Suprapubic skin (tissue), 4 donors: ENCODE results near the gene STOM. TPM values are rescaled to one million over a fixed set of nuclear protein-coding genes. Genes with fewer than 3 reads are reported as not detected.
"Not testable (repeated sequence)": the region's sequence is repeated elsewhere in the genome, so short reads cannot be mapped to it uniquely, and the experiment has no call there.

Source experiments
- DNase-seq, 2 donors: peaks; one replicate each; pipeline ENCODE4 v3.0.0-alpha.2; 2019; ENCODE audit warnings: low spot score in 2 of 2
- H3K27ac ChIP-seq: fragments of 200-600 bp; sonication (generic); one replicate; pipeline ENCODE4 v1.5.1; 2019
- H3K27me3 ChIP-seq: fragments of 200-600 bp; sonication (generic); one replicate; pipeline ENCODE4 v1.5.1; 2019
- H3K36me3 ChIP-seq: fragments of 200-600 bp; sonication (generic); one replicate; pipeline ENCODE4 v1.5.1; 2019
- H3K4me1 ChIP-seq: fragments of 200-600 bp; sonication (generic); one replicate; pipeline ENCODE4 v1.5.1; 2019
- H3K4me3 ChIP-seq: fragments of 200-600 bp; sonication (generic); one replicate; pipeline ENCODE4 v1.5.1; 2019; ENCODE audit warnings: mild to moderate bottlenecking
- H3K9me3 ChIP-seq: fragments of 200-600 bp; sonication (generic); one replicate; pipeline ENCODE4 v1.5.1; 2019
- EP300 ChIP-seq: sonication (generic); formaldehyde crosslinking; IDR thresholded peaks from one replicate; pipeline ENCODE4 v1.6.1; 2017; ENCODE audit warnings: antibody characterized with exemption
- POLR2A ChIP-seq, 2 donors: fragments of 450-650 bp; IDR thresholded peaks; one replicate each; pipeline ENCODE4 v1.6.1; 2017; ENCODE audit warnings: antibody characterized with exemption in 2 of 2, mild to moderate bottlenecking in 2 of 2, moderate library complexity in 2 of 2
- POLR2AphosphoS5 ChIP-seq, 3 donors: sonication (generic); formaldehyde crosslinking; IDR thresholded peaks; one replicate each; pipeline ENCODE4 v1.6.1; 2017; ENCODE audit warnings: antibody characterized with exemption in 3 of 3
- WGBS: methylation state at CpG from one replicate; pipeline ENCODE4 v1.1.5; 2018; 5-methylcytosine and 5-hydroxymethylcytosine counted together
- total RNA-seq, 4 donors: library from RNA; depleted of rRNA; stranded (reverse); fragments of >200 nt; gene quantifications; one replicate each; pipeline ENCODE4 v1.1.0, GENCODE V29; 2016
- TF ChIP-seq, protein P1 (sequence below), 2 donors: fragments of 200-600 bp in 1 of 2; fragments of 450-650 bp in 1 of 2; sonication (generic) in 1 of 2; IDR thresholded peaks; one replicate each; pipeline ENCODE4 v1.5.1; 2016 to 2019; ENCODE audit warnings: antibody characterized with exemption in 2 of 2, mild to moderate bottlenecking in 1 of 2, moderate library complexity in 1 of 2

Gene STOM
- total RNA-seq, 4 donors from 2014 or later: 166 to 238 (median 185) TPM

DNA sequence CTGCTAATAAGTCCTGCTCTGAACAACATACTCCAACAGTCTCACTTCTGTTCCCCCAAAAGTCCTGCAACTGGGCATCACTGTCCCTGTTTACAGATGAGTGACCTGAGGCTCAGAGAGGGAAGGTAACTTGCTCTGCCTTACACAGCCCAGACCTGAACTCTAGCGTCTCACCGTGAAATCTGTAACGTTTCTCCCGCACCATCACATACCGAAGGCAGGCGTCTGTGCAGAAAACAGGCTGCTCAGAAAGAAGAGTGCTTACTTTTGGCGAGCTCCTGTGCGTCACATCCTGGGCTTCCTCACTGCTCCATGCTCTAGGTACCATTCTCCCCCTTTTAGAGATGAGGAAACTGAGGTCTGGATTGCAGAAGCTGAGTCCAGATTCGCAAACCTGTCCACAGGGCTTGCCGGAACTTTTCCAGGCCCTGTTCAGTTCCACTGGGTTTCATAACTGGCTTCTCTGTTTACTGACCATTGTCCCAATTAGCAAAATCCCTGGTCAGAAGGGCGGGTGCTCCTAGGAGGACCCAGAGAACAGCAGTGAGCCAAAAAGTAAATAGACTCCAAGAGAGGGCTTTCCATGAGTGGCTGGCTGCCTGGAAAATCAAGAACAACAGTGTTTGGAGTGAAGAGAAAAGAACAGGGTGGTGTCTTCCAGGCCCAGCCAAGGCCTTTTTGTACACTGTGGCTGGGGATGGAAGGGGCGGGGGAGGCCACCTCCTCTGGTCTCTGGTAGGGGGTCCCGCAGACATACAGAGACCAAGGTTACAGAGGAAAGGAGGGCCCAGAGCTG, 75.0 kb downstream of the STOM start:
- WGBS: 73% methylated on average over 13 of the region's 13 CpGs
- no peak overlapping the region for H3K4me3 ChIP-seq
- H3K27ac ChIP-seq: peak overlapping the region; percentile 81
- H3K36me3 ChIP-seq: no peaks in the 10 kb centered on the region
- no peaks in the 10 kb centered on the region for H3K27me3 ChIP-seq
- H3K4me1 ChIP-seq: peaks cover 88% of the 10 kb centered on the region
- H3K9me3 ChIP-seq: no peaks in the 10 kb centered on the region
- TF ChIP-seq POLR2AphosphoS5 (IDR thresholded peaks at IDR 0.05): peak in 1 of 3 donors; percentile 26
- TF ChIP-seq, protein P1, sequence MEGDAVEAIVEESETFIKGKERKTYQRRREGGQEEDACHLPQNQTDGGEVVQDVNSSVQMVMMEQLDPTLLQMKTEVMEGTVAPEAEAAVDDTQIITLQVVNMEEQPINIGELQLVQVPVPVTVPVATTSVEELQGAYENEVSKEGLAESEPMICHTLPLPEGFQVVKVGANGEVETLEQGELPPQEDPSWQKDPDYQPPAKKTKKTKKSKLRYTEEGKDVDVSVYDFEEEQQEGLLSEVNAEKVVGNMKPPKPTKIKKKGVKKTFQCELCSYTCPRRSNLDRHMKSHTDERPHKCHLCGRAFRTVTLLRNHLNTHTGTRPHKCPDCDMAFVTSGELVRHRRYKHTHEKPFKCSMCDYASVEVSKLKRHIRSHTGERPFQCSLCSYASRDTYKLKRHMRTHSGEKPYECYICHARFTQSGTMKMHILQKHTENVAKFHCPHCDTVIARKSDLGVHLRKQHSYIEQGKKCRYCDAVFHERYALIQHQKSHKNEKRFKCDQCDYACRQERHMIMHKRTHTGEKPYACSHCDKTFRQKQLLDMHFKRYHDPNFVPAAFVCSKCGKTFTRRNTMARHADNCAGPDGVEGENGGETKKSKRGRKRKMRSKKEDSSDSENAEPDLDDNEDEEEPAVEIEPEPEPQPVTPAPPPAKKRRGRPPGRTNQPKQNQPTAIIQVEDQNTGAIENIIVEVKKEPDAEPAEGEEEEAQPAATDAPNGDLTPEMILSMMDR (IDR thresholded peaks at IDR 0.05): no peak
- peak; percentile 80 to 81 for DNase-seq

DNA sequence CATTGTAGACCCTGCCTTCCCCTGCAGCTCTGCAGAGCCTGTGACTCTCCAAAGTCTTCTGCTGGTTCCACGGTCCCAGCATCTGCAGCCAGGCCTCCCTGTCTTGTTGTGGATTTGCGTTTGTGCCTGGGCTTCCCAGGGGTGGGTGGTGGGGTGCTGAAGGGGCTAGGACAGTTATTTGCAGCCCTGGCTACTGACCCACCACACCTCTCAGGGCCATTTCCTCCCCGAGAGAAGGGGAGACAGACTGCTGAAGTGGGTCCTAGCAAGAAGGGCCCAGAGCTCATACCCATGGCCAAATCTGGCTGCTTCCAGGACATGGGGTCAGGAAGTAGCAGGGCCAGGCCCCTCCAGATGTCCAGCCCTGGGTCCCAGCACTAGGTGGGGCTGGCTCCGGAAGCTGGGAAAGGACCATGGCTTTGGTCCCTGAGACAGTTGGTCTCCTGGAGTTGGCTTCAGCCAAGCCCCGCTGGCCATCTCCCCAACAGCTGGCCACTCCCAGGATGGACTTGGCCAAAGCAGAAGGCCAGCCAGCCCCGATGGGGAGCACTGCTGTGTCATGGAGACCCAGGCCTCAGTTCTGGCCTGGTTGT, 75.8 kb downstream of the STOM start:
- Histone ChIP-seq H3K27me3 (no peaks in the 10 kb centered on the region), H3K4me3 (peak overlapping the region; percentile 19), H3K36me3 (no peaks in the 10 kb centered on the region), H3K27ac (peak overlapping the region; percentile 81), H3K4me1 (peaks cover 89% of the 10 kb centered on the region), H3K9me3 (no peaks in the 10 kb centered on the region)
- WGBS: 52% methylated on average over 3 of the region's 6 CpGs
- peak; percentile 70 to 80 for DNase-seq
- TF ChIP-seq POLR2A (IDR thresholded peaks at IDR 0.05) (no peak), POLR2AphosphoS5 (IDR thresholded peaks at IDR 0.05) (no peak), EP300 (no peak)
- TF ChIP-seq, protein P1 (IDR thresholded peaks at IDR 0.05): no peak

- Histone ChIP-seq H3K36me3 (no peaks in the 10 kb centered on the region), H3K4me3 (no peak overlapping the region), H3K9me3 (no peaks in the 10 kb centered on the region), H3K4me1 (peaks cover 89% of the 10 kb centered on the region), H3K27ac (no peak overlapping the region), H3K27me3 (no peaks in the 10 kb centered on the region)
- DNase-seq: peak; percentile 52 to 62
- WGBS: 91% methylated on average over 6 of the region's 6 CpGs
- TF ChIP-seq, protein P1 (IDR thresholded peaks at IDR 0.05): no peak
- TF ChIP-seq EP300 (no peak), POLR2AphosphoS5 (IDR thresholded peaks at IDR 0.05) (no peak), POLR2A (IDR thresholded peaks at IDR 0.05) (no peak)
These were observed 77.2 kb downstream of the STOM start for GRCh38 chr9:121292801-121293241.

DNA sequence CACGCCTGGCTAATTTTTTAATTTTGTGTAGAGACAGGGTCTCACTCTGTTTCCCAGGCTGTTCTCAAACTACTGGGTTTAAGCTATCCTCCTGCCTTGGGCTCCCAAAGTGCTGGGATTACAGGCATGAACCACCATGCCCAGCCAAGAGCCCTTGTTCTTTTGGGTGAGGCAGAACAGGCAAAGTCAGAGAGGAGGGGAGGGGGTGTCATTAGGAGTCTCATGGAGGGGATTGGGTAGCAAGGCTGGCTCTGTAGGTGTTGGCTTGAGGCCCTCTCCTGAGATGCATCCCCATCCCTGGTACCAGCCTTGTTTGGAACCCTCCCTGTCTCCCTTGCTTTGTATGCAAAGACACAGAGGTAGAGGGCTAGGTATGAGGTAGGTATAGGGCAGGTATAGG, 78.0 kb downstream of the STOM start:
- Histone ChIP-seq H3K27ac (no peak overlapping the region), H3K4me1 (peaks cover 89% of the 10 kb centered on the region), H3K9me3 (no peaks in the 10 kb centered on the region), H3K27me3 (no peaks in the 10 kb centered on the region), H3K36me3 (no peaks in the 10 kb centered on the region), H3K4me3 (no peak overlapping the region)
- DNase-seq: peak; percentile 32 to 43
- 89% methylated on average over 1 of the region's 1 CpG for WGBS
- TF ChIP-seq POLR2A (IDR thresholded peaks at IDR 0.05) (no peak), POLR2AphosphoS5 (IDR thresholded peaks at IDR 0.05) (no peak), EP300 (no peak)
- TF ChIP-seq, protein P1 (IDR thresholded peaks at IDR 0.05): no peak

- not testable (repeated sequence) for H3K4me3 ChIP-seq, H3K36me3 ChIP-seq, H3K27ac ChIP-seq, H3K9me3 ChIP-seq, H3K27me3 ChIP-seq
- peak in 1 of 2 donors; percentile 23 for DNase-seq
- peaks cover 89% of the 10 kb centered on the region for H3K4me1 ChIP-seq
- WGBS: 68% methylated on average over 4 of the region's 4 CpGs
These were observed 78.5 kb downstream of the STOM start for GRCh38 chr9:121291536-121291935.
